Measurements from ENCODE around the gene HLA-F.

Gene HLA-F

GRCh38 chr6:29764422-29765196, 41.4 kb downstream of the HLA-F start:
- no peak for DNase-seq

GRCh38 chr6:29769336-29769735, 46.1 kb downstream of the HLA-F start:
- DNase-seq: no peak

GRCh38 chr6:29770306-29770705, 47.1 kb downstream of the HLA-F start:
- DNase-seq: no peak

- DNase-seq: no peak
Observed at GRCh38 chr6:29776684-29777083, 53.5 kb downstream of the HLA-F start.
